ENCODE measurements around the gene ZNF700.
A peak's percentile ranks its signal among the peaks of the same experiment; 100 is the strongest.
"Not testable (repeated sequence)": the region's sequence is repeated elsewhere in the genome, so short reads cannot be mapped to it uniquely, and the experiment has no call there.

Gene ZNF700

GRCh38 chr19:11879687-11880266, 45.1 kb upstream of the ZNF700 start:
- H3K4me3 ChIP-seq (ENCODE audit: low read depth, low read length); POLR2A ChIA-PET; H3K36me3 ChIP-seq (ENCODE audit: control insufficient read depth in 2 of 2, insufficient read depth in 1 of 2, low read length in 2 of 2); H3K27ac ChIP-seq (ENCODE audit: extremely low read depth, low read depth, low read length); H3K9me3 ChIP-seq (ENCODE audit: control insufficient read depth, insufficient read depth, low read depth, low read length); H3K4me1 ChIP-seq (ENCODE audit: control insufficient read depth, insufficient read depth, low read length): not testable (repeated sequence)
- CTCF ChIA-PET = interaction anchor here (0.6 to 1.7 kb wide), 8 partner anchors 10 to 383 kb away, joined by 3 to 8 read pairs (median 5); partner anchors contain the start of gene ZNF700
- TF ChIP-seq ZNF654 (tag by site-specific recombination; IDR thresholded peaks at IDR 0.05; ENCODE audit: low read depth) = peak; percentile 41

DNA sequence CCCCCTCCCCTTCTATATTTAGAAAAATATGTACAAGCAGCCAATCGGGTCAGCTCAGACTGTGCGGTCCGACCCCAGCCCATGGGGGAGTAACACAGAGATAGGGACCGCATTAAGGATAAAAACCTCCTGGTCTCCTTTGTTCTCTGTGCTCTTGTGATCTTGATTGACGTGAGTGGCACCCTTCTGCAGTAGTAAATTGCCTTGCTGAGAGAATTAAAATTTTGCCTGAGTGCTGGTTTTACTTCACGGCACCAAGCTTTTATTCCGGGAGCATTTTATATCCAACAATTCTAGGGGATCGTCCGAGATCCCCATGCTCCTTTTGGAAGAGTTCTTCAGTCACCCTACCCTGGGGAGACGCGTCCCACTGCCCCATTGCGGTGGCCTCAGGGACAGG, 44.3 kb upstream of the ZNF700 start:
- Histone ChIP-seq H3K27ac (ENCODE audit: extremely low read depth, low read depth, low read length) (no peak overlapping the region), H3K9me3 (ENCODE audit: control insufficient read depth, insufficient read depth, low read depth, low read length) (no peaks in the 10 kb centered on the region), H3K36me3 (ENCODE audit: control insufficient read depth in 2 of 2, insufficient read depth in 1 of 2, low read length in 2 of 2) (no peaks in the 10 kb centered on the region), H3K4me3 (ENCODE audit: low read depth, low read length) (no peak overlapping the region), H3K4me1 (ENCODE audit: control insufficient read depth, insufficient read depth, low read length) (no peaks in the 10 kb centered on the region)
- TF ChIP-seq PRDM2 (tag by site-specific recombination; IDR thresholded peaks at IDR 0.05; ENCODE audit: borderline replicate concordance) (no peak), ZNF423 (tag by site-specific recombination; IDR thresholded peaks at IDR 0.05) (no peak), ZNF174 (tag by site-specific recombination; IDR thresholded peaks at IDR 0.05) (no peak), ZNF560 (tag by site-specific recombination; IDR thresholded peaks at IDR 0.05; ENCODE audit: borderline replicate concordance) (no peak)
- TF ChIP-seq, protein P1, sequence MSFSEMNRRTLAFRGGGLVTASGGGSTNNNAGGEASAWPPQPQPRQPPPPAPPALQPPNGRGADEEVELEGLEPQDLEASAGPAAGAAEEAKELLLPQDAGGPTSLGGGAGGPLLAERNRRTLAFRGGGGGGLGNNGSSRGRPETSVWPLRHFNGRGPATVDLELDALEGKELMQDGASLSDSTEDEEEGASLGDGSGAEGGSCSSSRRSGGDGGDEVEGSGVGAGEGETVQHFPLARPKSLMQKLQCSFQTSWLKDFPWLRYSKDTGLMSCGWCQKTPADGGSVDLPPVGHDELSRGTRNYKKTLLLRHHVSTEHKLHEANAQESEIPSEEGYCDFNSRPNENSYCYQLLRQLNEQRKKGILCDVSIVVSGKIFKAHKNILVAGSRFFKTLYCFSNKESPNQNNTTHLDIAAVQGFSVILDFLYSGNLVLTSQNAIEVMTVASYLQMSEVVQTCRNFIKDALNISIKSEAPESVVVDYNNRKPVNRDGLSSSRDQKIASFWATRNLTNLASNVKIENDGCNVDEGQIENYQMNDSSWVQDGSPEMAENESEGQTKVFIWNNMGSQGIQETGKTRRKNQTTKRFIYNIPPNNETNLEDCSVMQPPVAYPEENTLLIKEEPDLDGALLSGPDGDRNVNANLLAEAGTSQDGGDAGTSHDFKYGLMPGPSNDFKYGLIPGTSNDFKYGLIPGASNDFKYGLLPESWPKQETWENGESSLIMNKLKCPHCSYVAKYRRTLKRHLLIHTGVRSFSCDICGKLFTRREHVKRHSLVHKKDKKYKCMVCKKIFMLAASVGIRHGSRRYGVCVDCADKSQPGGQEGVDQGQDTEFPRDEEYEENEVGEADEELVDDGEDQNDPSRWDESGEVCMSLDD (tag by site-specific recombination; IDR thresholded peaks at IDR 0.05) = no peak
- ChIA-PET CTCF (interaction anchor here (0.6 to 1.7 kb wide), 8 partner anchors 11 to 801 kb away, joined by 3 to 8 read pairs (median 5); partner anchors contain the start of gene DHPS), POLR2A (no interaction called here)

DNA sequence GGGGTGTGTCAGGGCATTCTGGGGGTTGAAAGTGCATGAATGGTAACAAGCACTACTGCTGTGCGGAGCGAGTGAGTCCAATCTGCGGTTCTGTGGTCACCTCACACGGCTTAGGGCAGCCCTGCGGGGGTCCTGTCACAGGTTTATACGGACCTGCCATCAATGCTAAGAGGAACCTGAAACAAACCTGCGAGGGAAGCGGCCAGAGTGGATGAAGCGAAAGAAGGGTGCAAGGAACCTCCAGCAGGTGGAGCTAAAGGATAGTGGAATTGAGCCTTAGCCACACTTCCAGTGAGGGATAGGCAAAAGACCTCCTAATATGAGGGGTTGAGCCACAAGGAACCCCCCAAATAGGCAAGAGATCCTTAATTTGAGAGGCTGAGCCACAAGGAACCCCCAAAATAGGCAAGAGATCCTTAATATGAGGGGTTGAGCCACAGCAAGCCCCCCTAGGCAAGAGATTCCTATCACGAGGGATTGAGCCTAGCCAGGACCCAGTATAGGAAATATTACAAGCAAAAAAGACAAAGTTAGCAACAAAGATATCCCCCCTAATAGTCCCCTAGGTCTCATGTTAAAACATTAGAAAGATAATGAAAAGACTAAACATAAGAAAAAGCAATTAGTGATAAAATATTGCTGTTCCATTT, 43.6 kb upstream of the ZNF700 start:
- ChIA-PET CTCF (interaction anchor here (1.0 to 1.7 kb wide), 4 partner anchors 14 to 107 kb away, joined by 4 to 6 read pairs (median 6); no protein-coding TSS in a partner anchor), POLR2A (no interaction called here)

More for the DNA sequence above, 43.6 kb upstream of the ZNF700 start:
- Histone ChIP-seq H3K4me3 (ENCODE audit: low read depth, low read length) (no peak overlapping the region), H3K4me1 (ENCODE audit: control insufficient read depth, insufficient read depth, low read length) (no peaks in the 10 kb centered on the region), H3K36me3 (ENCODE audit: control insufficient read depth in 2 of 2, insufficient read depth in 1 of 2, low read length in 2 of 2) (no peaks in the 10 kb centered on the region), H3K27ac (ENCODE audit: extremely low read depth, low read depth, low read length) (no peak overlapping the region), H3K9me3 (ENCODE audit: control insufficient read depth, insufficient read depth, low read depth, low read length) (no peaks in the 10 kb centered on the region)
- TF ChIP-seq ZNF148 (tag by site-specific recombination; IDR thresholded peaks at IDR 0.05; ENCODE audit: borderline replicate concordance) (no peak), ZNF2 (tag by site-specific recombination; IDR thresholded peaks at IDR 0.05) (0 out of 2 replicates have a peak, but pooled peaks have one; percentile 21), KLF9 (tag by site-specific recombination; IDR thresholded peaks at IDR 0.05; ENCODE audit: low read depth) (0 out of 2 replicates have a peak, but pooled peaks have one; percentile 13), ZNF660 (tag by site-specific recombination; IDR thresholded peaks at IDR 0.05) (0 out of 2 replicates have a peak, but pooled peaks have one; percentile 41), REPIN1 (tag by site-specific recombination; IDR thresholded peaks at IDR 0.05; ENCODE audit: low read depth) (no peak), CTCF (tag by site-specific recombination; IDR thresholded peaks at IDR 0.05) (peak; percentile 63), ZNF654 (tag by site-specific recombination; IDR thresholded peaks at IDR 0.05; ENCODE audit: low read depth) (peak; percentile 95)
- TF ChIP-seq, protein P2, sequence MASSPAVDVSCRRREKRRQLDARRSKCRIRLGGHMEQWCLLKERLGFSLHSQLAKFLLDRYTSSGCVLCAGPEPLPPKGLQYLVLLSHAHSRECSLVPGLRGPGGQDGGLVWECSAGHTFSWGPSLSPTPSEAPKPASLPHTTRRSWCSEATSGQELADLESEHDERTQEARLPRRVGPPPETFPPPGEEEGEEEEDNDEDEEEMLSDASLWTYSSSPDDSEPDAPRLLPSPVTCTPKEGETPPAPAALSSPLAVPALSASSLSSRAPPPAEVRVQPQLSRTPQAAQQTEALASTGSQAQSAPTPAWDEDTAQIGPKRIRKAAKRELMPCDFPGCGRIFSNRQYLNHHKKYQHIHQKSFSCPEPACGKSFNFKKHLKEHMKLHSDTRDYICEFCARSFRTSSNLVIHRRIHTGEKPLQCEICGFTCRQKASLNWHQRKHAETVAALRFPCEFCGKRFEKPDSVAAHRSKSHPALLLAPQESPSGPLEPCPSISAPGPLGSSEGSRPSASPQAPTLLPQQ (tag by site-specific recombination; IDR thresholded peaks at IDR 0.05) = no peak
